Measurements from ENCODE around the gene PPP2CA.
"Not testable (repeated sequence)": the region's sequence is repeated elsewhere in the genome, so short reads cannot be mapped to it uniquely, and the experiment has no call there.

Gene PPP2CA

GRCh38 chr5:134228624-134229023, 2.8 kb upstream of the PPP2CA start:
- in situ Hi-C loops (cut with HindIII; ENCODE audit: low pct_unique_long_range_greater_than_20kb, low sequenced_read_pairs), result no loop called here
- no peak for TF ChIP-seq JUND (IDR thresholded peaks at IDR 0.05; ENCODE audit: low read depth)
- no peak for DNase-seq (ENCODE audit: low read depth in 1 of 2, low spot score in 1 of 2)

DNA sequence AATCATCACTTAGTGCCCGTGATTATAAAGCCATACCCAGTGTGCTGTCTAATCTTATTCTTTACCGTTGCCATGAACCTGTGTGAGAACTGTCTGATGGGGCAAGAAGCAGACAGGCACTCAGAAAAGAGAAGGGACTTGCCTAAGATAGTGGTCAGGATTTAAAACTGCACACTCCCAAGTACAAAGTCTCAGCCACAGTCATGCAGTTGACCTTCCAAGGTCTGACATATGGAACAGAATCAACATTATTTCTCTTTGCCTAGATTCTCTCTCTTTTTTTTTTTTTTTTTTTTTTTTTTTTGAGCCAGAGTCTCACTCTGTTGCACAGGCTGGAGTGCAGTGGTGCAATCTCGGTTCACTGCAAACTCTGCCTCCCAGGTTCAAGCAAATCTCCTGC, 1.9 kb upstream of the PPP2CA start:
- no peak for DNase-seq (ENCODE audit: low read depth in 1 of 2, low spot score in 1 of 2)
- in situ Hi-C loops (cut with HindIII; ENCODE audit: low pct_unique_long_range_greater_than_20kb, low sequenced_read_pairs), result no loop called here
- no peak for TF ChIP-seq JUND (IDR thresholded peaks at IDR 0.05; ENCODE audit: low read depth)

DNA sequence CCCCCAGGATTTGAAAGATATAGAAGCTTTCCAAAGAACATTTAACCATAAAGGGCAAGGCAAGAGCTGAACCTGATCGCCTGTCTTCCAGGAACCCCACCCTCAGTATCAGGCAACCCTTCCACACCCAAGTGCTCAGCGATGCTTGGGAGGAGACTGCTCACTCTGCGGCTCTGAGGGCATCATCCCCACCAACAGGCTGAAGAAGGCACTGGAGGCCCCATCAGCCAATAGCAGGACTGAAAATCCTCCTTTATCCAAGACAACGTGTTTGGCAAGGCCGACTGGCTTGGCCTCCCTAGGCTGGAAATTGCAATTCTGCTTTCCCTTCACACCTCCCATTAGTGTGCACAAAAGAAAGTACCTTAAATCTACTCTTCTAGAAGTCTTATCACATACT, 1.4 kb upstream of the PPP2CA start:
- DNase-seq (ENCODE audit: low read depth in 1 of 2, low spot score in 1 of 2), result peak in 1 of 2 experiments; percentile 78
- in situ Hi-C loops (cut with HindIII; ENCODE audit: low pct_unique_long_range_greater_than_20kb, low sequenced_read_pairs), result no loop called here
- no peak for TF ChIP-seq JUND (IDR thresholded peaks at IDR 0.05; ENCODE audit: low read depth)

GRCh38 chr5:134226441-134227192, 744 bp upstream of the PPP2CA start:
- peak in 1 of 2 experiments; percentile 58 for DNase-seq (ENCODE audit: low read depth in 1 of 2, low spot score in 1 of 2)
- no peak for TF ChIP-seq JUND (IDR thresholded peaks at IDR 0.05; ENCODE audit: low read depth)
- in situ Hi-C loops (cut with HindIII; ENCODE audit: low pct_unique_long_range_greater_than_20kb, low sequenced_read_pairs), result no loop called here

GRCh38 chr5:134224888-134225779, 739 bp downstream of the PPP2CA start:
- in situ Hi-C loops (cut with HindIII; ENCODE audit: low pct_unique_long_range_greater_than_20kb, low sequenced_read_pairs), result no loop called here

GRCh38 chr5:134223406-134224248, 2.2 kb downstream of the PPP2CA start:
- no peak for DNase-seq (ENCODE audit: low read depth in 1 of 2, low spot score in 1 of 2)
- in situ Hi-C loops (cut with HindIII; ENCODE audit: low pct_unique_long_range_greater_than_20kb, low sequenced_read_pairs), result no loop called here

More at GRCh38 chr5:134224888-134225779, 739 bp downstream of the PPP2CA start:
- peak; percentile 31 to 54 for DNase-seq (ENCODE audit: low read depth in 1 of 2, low spot score in 1 of 2)
- no peak for TF ChIP-seq JUND (IDR thresholded peaks at IDR 0.05; ENCODE audit: low read depth)

DNA sequence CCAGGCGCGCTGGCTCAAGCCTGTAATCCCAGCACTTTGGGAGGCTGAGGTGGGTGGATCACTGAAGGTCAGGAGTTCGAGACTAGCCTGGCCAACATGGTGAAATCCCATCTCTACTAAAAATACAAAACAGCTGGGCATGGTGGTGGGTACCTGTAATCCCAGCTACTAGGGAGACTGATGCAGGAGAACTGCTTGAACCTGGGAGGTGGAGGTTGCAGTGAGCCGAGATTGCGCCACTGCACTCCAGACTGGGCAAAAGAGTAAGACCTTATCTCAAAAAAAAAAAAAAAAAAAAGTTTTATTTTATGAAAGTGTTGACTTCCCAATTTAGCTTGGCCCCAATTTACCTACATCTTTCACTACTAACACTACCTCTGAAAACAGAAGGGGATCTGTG, 4.2 kb downstream of the PPP2CA start:
- DNase-seq (ENCODE audit: low read depth in 1 of 2, low spot score in 1 of 2); in situ Hi-C loops (cut with HindIII; ENCODE audit: low pct_unique_long_range_greater_than_20kb, low sequenced_read_pairs): not testable (repeated sequence)

More at GRCh38 chr5:134223406-134224248, 2.2 kb downstream of the PPP2CA start:
- no peak for TF ChIP-seq JUND (IDR thresholded peaks at IDR 0.05; ENCODE audit: low read depth)

DNA sequence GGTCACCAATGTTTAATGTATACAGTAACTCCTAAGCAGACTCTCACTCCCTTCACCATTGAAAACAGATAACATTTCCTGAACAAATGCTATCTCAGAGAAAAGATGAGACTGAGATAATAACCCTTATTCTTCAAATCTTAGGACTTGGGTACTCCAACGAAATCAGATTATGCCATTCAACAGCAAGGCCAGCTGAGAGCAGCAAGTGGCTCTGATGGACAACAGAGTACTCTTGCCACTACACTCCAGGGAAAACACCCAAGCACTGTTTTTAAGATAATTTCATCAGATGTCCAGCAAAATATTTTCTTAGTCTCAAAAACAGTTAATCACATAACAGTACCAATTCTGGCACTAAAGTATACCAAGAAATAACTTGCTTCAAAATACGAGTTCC, 10.1 kb downstream of the PPP2CA start:
- in situ Hi-C loops (cut with HindIII; ENCODE audit: low pct_unique_long_range_greater_than_20kb, low sequenced_read_pairs), result no loop called here
- no peak for DNase-seq (ENCODE audit: low read depth in 1 of 2, low spot score in 1 of 2)
- TF ChIP-seq JUND (IDR thresholded peaks at IDR 0.05; ENCODE audit: low read depth), result no peak

GRCh38 chr5:134211263-134212031, 14.4 kb downstream of the PPP2CA start:
- in situ Hi-C loops (cut with HindIII; ENCODE audit: low pct_unique_long_range_greater_than_20kb, low sequenced_read_pairs); DNase-seq (ENCODE audit: low read depth in 1 of 2, low spot score in 1 of 2): not testable (repeated sequence)

DNA sequence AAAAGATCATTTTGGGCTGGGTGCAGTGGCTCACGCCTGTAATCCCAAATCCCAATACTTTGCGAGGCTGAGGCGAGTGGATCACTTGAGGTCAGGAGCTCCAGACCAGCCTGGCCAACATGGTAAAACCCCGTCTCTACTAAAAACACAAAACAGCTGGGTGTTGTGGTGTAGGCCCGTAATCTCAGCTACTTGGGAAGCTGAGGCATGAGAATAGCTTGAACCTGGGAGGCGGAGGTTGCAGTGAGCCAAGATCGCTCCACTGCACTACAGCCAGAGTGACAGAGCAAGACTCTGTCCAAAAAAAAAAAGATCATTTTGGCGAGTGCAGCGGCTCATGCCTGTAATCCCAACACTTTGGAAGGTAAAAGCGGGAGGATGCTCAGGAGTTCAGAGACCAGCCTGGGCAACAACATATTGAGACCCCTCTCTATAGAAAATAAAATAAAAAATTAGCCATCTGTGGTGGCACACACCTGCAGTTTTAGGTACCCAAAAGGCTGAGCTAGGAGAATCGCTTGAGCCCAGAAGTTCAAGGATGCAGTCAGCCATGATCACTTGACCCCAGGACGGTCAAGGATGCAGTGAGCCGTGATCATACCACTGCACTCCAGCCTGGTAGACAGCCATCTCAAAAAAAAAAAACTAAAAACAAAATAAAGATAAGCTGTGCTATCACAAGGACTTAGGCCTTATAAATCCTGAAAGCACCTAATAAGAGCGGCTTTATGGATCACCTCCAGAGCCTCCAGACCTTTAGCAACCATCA, 16.2 kb downstream of the PPP2CA start:
- in situ Hi-C loops (cut with HindIII; ENCODE audit: low pct_unique_long_range_greater_than_20kb, low sequenced_read_pairs), result no loop called here
- no peak for DNase-seq (ENCODE audit: low read depth in 1 of 2, low spot score in 1 of 2)
- no peak for TF ChIP-seq JUND (IDR thresholded peaks at IDR 0.05; ENCODE audit: low read depth)

DNA sequence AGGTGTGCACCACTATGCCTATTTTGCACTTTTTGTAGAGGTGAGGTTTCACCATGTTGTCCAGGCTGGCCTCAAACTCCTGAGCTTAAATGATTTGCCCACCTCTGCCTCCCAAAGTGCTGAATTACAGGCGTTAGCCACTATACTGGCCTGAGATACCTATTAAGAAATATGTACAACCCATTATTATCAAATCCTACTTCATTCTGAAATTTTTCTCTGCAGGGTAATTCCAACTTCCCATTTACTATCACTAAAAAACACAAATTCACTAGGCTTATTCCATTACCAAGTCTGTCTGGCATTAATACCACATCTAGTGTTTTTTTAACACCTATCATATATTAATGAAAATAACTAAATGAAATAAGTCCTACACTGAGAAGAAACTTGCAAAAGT, 18.2 kb downstream of the PPP2CA start:
- in situ Hi-C loops (cut with HindIII; ENCODE audit: low pct_unique_long_range_greater_than_20kb, low sequenced_read_pairs), result no loop called here
- DNase-seq (ENCODE audit: low read depth in 1 of 2, low spot score in 1 of 2), result no peak
- no peak for TF ChIP-seq JUND (IDR thresholded peaks at IDR 0.05; ENCODE audit: low read depth)
